ENCODE results near the gene IMPDH1. TPM values are rescaled to one million over a fixed set of nuclear protein-coding genes. Genes with fewer than 3 reads are reported as not detected.
A peak's percentile ranks its signal among the peaks of the same experiment; 100 is the strongest.

The IMPDH1 gene
- total and polyA plus RNA-seq, 9 of the 15 experiments (the other 6 are each of a cell fraction or from before 2014, with no cell fraction given), result 0.80 to 118 (median 64.3) TPM

DNA sequence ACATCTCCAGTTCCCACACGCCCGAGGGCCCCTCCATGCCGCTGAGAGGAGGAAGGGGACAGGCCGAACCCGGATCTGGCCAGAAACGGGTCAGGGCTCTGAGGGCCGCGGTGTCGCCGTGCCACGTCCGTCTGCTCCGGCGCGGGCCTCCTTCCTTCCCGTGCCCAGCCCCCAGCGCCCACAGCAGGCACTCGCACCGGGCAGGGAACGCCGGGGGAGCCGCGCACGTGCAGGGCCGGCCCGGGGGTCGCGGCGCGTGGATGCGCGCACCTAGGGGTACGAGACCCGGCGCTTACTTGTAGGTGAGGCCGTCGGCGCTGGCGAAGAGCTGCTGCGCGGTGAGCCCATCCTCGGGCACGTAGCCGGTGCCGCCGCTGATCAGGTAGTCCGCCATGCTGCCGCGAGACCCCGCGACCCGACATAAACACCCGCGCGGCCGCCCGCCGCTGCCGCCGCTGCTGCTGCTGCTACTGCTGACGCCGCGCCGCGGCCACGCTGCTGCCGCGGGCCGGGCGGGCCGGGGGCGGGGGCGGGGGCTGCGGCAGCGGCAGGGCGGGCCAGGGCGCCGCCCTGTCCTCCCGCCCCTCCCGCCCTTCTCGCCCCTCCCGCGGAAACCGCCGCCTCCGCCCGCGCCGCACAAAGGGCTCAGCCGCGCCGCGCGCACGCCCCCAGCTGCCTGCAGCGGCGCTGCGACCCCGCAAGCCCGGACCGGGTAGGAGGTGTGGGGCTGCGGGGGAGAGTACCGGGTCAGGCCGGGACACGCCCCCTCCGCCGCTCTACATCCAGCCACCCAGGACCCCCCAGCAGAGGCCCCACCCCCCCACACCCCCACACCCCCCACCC is 4.1 kb downstream of the IMPDH1 start (continued):
- TF ChIP-seq, protein P1, sequence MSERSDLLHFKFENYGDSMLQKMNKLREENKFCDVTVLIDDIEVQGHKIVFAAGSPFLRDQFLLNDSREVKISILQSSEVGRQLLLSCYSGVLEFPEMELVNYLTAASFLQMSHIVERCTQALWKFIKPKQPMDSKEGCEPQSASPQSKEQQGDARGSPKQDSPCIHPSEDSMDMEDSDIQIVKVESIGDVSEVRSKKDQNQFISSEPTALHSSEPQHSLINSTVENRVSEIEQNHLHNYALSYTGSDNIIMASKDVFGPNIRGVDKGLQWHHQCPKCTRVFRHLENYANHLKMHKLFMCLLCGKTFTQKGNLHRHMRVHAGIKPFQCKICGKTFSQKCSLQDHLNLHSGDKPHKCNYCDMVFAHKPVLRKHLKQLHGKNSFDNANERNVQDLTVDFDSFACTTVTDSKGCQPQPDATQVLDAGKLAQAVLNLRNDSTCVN (CRISPR knock-in tag; IDR thresholded peaks at IDR 0.05), result no peak
- no peak for TF ChIP-seq HSF4 (CRISPR knock-in tag; IDR thresholded peaks at IDR 0.05; ENCODE audit: borderline replicate concordance)
- no peak for TF ChIP-seq ZNF408 (CRISPR knock-in tag; IDR thresholded peaks at IDR 0.05; ENCODE audit: low read depth)
- TF ChIP-seq GATAD2B (IDR thresholded peaks at IDR 0.05; ENCODE audit: borderline replicate concordance), result peak; percentile 25; the same call in 1 of the 2 replicates
- no peak for TF ChIP-seq ZNF75A (CRISPR knock-in tag; IDR thresholded peaks at IDR 0.05)
- TF ChIP-seq, protein P2, sequence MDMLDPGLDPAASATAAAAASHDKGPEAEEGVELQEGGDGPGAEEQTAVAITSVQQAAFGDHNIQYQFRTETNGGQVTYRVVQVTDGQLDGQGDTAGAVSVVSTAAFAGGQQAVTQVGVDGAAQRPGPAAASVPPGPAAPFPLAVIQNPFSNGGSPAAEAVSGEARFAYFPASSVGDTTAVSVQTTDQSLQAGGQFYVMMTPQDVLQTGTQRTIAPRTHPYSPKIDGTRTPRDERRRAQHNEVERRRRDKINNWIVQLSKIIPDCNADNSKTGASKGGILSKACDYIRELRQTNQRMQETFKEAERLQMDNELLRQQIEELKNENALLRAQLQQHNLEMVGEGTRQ (CRISPR knock-in tag; IDR thresholded peaks at IDR 0.05), result no peak
- TF ChIP-seq, protein P3, sequence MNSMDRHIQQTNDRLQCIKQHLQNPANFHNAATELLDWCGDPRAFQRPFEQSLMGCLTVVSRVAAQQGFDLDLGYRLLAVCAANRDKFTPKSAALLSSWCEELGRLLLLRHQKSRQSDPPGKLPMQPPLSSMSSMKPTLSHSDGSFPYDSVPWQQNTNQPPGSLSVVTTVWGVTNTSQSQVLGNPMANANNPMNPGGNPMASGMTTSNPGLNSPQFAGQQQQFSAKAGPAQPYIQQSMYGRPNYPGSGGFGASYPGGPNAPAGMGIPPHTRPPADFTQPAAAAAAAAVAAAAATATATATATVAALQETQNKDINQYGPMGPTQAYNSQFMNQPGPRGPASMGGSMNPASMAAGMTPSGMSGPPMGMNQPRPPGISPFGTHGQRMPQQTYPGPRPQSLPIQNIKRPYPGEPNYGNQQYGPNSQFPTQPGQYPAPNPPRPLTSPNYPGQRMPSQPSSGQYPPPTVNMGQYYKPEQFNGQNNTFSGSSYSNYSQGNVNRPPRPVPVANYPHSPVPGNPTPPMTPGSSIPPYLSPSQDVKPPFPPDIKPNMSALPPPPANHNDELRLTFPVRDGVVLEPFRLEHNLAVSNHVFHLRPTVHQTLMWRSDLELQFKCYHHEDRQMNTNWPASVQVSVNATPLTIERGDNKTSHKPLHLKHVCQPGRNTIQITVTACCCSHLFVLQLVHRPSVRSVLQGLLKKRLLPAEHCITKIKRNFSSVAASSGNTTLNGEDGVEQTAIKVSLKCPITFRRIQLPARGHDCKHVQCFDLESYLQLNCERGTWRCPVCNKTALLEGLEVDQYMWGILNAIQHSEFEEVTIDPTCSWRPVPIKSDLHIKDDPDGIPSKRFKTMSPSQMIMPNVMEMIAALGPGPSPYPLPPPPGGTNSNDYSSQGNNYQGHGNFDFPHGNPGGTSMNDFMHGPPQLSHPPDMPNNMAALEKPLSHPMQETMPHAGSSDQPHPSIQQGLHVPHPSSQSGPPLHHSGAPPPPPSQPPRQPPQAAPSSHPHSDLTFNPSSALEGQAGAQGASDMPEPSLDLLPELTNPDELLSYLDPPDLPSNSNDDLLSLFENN (IDR thresholded peaks at IDR 0.05; ENCODE audit: low read depth in 2 of 2, low read length in 2 of 2), result no peak
- TF ChIP-seq GATA2 (CRISPR knock-in tag; IDR thresholded peaks at IDR 0.05), result no peak
- TF ChIP-seq, protein P4, sequence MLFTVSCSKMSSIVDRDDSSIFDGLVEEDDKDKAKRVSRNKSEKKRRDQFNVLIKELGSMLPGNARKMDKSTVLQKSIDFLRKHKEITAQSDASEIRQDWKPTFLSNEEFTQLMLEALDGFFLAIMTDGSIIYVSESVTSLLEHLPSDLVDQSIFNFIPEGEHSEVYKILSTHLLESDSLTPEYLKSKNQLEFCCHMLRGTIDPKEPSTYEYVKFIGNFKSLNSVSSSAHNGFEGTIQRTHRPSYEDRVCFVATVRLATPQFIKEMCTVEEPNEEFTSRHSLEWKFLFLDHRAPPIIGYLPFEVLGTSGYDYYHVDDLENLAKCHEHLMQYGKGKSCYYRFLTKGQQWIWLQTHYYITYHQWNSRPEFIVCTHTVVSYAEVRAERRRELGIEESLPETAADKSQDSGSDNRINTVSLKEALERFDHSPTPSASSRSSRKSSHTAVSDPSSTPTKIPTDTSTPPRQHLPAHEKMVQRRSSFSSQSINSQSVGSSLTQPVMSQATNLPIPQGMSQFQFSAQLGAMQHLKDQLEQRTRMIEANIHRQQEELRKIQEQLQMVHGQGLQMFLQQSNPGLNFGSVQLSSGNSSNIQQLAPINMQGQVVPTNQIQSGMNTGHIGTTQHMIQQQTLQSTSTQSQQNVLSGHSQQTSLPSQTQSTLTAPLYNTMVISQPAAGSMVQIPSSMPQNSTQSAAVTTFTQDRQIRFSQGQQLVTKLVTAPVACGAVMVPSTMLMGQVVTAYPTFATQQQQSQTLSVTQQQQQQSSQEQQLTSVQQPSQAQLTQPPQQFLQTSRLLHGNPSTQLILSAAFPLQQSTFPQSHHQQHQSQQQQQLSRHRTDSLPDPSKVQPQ (CRISPR knock-in tag; IDR thresholded peaks at IDR 0.05; ENCODE audit: borderline replicate concordance), result no peak
- no peak for TF ChIP-seq CHCHD3 (CRISPR knock-in tag; IDR thresholded peaks at IDR 0.05)
- no peak for TF ChIP-seq STAT5B (CRISPR knock-in tag; IDR thresholded peaks at IDR 0.05)
- TF ChIP-seq POLR2H (tag; IDR thresholded peaks at IDR 0.05; ENCODE audit: low read depth), result no peak
- no peak for TF ChIP-seq CEBPG (CRISPR knock-in tag; IDR thresholded peaks at IDR 0.05)
- TF ChIP-seq CEBPG (tag; conservative IDR thresholded peaks at IDR 0.05 in 1 of 2, IDR thresholded peaks at IDR 0.05 in 1 of 2), result no peak
- no peak for TF ChIP-seq ARID2 (IDR thresholded peaks at IDR 0.05)
- no peak for TF ChIP-seq ELF2 (CRISPR knock-in tag; IDR thresholded peaks at IDR 0.05)
- peak; percentile 96 for TF ChIP-seq U2AF1 (optimal IDR thresholded peaks at IDR 0.05; ENCODE audit: low read depth, low read length)
